Stimulated activated CD4-positive, alpha-beta T cell treated with anti-CD3 and anti-CD28 coated beads, Interleukin-4, amount 100 ng/mL, for 48 hours (primary cell): ENCODE data around the gene TRMT1L.

Experiments used
- DNase-seq, 2 donors: peaks; one replicate each; pipeline ENCODE4 v3.0.0-alpha.2; 2020; ENCODE audit warnings: low read depth in 2 of 2

Gene TRMT1L

GRCh38 chr1:185112356-185112755, 44.4 kb downstream of the TRMT1L start:
- no peak for DNase-seq

- no peak for DNase-seq
These were observed 44.9 kb downstream of the TRMT1L start for GRCh38 chr1:185111873-185112272.

- no peak for DNase-seq
These were observed 46.6 kb downstream of the TRMT1L start for GRCh38 chr1:185110145-185110544.

GRCh38 chr1:185108321-185108720, 48.4 kb downstream of the TRMT1L start:
- DNase-seq, result no peak

- DNase-seq, result no peak
These were observed 51.6 kb downstream of the TRMT1L start for GRCh38 chr1:185105121-185105520.

- no peak for DNase-seq
These were observed 52.7 kb downstream of the TRMT1L start for GRCh38 chr1:185104083-185104482.

GRCh38 chr1:185096531-185096930, 60.2 kb downstream of the TRMT1L start:
- DNase-seq, result no peak

- DNase-seq, result no peak
These were observed 62.0 kb downstream of the TRMT1L start for GRCh38 chr1:185094761-185095160.

GRCh38 chr1:185091480-185091879, 65.3 kb downstream of the TRMT1L start:
- no peak for DNase-seq

- DNase-seq, result no peak
These were observed 69.0 kb downstream of the TRMT1L start for GRCh38 chr1:185087746-185088145.

GRCh38 chr1:185087101-185087500, 69.7 kb downstream of the TRMT1L start:
- no peak for DNase-seq

- DNase-seq, result no peak
These were observed 72.9 kb downstream of the TRMT1L start for GRCh38 chr1:185083818-185084217.

- DNase-seq, result no peak
These were observed 76.3 kb downstream of the TRMT1L start for GRCh38 chr1:185080422-185080821.

- DNase-seq, result no peak
These were observed 79.4 kb downstream of the TRMT1L start for GRCh38 chr1:185077374-185077773.

- no peak for DNase-seq
These were observed 81.3 kb downstream of the TRMT1L start for GRCh38 chr1:185075476-185075875.

GRCh38 chr1:185074307-185074706, 82.4 kb downstream of the TRMT1L start:
- no peak for DNase-seq

GRCh38 chr1:185073725-185074124, 83.0 kb downstream of the TRMT1L start:
- DNase-seq, result no peak

- DNase-seq, result no peak
These were observed 86.7 kb downstream of the TRMT1L start for GRCh38 chr1:185070051-185070450.

GRCh38 chr1:185069202-185069772, 87.5 kb downstream of the TRMT1L start:
- DNase-seq, result no peak

- no peak for DNase-seq
These were observed 88.4 kb downstream of the TRMT1L start for GRCh38 chr1:185068341-185068740.
